CD4-positive, alpha-beta T cell treated with Interleukin-6 at 100 ng/mL for 8 hours (primary cell): ENCODE measurements around the gene PYGO1.
"Not testable (repeated sequence)": the region's sequence is repeated elsewhere in the genome, so short reads cannot be mapped to it uniquely, and the experiment has no call there.

ENCODE experiments used
- DNase-seq: peaks from one replicate; pipeline ENCODE4 v3.0.0-alpha.2; 2020; ENCODE audit warnings: mixed read lengths, low spot score

The PYGO1 gene

DNA sequence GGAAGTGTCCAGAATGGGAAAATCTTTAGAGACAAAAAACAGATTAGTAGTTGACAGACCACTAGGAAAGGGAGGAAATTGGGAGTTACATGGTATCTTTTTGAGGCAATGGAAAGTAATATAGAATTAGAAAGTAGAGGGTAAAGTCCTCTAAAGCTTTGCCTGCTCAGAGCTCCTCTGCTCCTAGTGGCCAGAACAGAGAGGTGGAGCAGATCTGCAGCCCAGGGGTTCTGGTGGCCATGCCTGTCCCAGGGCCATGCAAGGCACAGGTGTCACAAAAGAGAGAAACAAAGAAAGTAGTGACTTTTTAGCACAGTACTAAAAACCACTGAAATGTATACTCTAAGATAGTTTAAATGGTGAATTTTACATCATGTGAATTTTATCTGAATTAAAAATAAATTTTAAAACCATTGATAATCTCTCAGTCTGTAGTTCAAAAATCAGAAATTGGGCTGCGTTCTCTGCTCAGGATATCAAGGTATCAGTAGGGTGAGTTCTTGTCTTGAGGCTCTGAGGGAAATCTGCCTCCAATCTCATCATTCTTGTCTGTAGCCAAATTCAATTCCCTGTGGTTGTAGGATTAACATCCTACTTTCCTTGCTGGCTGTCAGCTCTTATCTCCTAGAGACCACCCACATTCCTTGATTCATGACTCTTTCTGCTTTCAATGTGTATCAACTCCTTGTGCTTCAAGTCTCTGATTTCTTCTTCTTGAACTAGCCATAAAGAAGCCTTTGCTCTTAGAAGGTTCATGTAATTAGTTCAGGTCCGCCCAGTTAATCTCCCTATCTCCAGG lies 23.6 kb downstream of the PYGO1 start:
- no peak for DNase-seq

DNA sequence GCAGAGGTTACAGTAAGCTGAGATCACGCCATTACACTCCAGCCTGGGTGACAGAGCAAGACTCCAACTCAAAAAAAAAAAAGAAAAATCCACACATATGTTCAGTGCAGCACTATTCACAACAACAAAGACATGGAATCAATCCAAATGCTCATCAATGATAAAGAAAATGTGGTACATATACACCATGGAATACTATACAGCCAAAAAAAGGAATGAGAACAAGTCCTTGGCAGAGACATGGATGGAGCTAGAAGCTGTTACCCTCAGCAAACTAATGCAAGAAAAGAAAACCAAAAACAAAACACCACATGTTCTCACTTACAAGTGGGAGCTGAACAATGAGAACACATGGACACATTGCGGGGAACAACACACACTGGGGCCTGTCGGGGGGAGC lies 25.5 kb downstream of the PYGO1 start:
- no peak for DNase-seq

DNA sequence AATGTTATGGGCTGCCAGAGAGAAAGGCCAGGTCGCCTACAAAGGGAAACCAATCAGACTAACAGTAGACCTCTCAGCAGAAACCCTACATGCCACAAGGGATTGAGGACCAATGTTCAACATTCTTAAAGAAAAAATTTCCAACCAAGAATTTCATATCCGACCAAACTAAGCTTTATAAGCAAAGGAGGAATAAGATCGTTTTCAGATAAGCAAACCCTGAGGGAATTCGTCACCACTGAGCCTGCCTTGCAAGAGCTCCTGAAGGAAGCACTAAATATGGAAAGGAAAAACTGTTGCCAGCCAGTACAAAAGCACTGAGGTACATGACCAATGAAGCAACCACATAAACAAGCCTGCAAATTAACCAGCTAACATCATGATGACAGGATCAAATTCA lies 33.1 kb downstream of the PYGO1 start:
- no peak for DNase-seq

DNA sequence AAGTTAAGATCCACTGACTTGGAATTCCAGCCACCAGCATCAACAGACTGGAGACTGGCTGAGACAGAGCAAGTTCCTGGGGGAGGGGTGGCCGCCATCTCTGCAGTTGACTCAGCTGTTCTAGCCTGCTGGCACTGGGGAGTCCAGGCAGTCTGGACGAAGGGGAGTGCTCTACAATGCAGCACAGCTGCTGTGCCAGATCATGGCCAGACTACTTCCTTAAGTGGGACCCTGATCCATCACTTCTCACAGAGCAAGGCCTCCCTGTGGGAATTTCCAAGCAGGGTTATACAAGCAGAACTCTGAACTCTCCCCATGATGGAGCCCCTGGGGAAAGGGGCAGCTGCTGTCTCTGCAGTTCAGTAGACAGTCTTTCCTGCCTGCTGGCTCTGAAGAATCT lies 35.2 kb downstream of the PYGO1 start:
- DNase-seq, result no peak

DNA sequence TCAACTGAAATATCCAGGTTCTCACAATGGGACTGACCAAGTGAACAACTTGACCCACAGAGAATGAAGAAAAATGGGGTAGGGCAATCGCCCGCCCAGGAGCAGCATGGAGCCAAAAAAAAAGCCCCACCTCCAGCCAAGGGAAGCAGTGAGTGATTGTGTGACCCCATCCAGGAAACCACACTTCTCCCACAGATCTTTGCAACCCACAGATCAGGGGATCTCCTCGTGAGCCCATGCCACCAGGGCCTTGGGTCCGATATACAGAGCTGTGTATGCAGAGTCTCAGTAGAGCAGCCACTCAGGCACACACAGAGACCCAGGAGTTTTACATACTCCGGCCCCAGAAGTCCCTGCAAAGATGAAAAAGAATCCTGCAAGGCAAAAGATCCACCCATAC lies 35.7 kb downstream of the PYGO1 start:
- DNase-seq, result no peak

DNA sequence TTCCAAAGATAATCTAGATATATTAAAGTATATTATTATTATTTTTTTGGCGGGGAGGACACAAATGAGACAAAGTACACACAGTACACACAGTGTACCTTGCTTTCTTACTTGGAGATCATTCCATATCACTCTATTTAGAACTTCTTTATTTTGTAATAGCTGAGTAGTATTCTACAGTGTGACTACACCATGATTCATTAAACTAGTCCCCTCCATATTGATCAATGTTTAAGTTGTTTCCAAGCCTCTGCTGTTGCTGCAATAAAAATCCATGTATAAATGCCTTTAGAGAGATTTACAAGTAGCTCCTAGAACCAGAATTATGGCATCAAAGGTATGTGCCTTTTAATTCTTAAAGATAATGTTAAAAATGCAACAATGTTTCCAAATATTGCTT lies 38.8 kb downstream of the PYGO1 start:
- DNase-seq, result no peak

DNA sequence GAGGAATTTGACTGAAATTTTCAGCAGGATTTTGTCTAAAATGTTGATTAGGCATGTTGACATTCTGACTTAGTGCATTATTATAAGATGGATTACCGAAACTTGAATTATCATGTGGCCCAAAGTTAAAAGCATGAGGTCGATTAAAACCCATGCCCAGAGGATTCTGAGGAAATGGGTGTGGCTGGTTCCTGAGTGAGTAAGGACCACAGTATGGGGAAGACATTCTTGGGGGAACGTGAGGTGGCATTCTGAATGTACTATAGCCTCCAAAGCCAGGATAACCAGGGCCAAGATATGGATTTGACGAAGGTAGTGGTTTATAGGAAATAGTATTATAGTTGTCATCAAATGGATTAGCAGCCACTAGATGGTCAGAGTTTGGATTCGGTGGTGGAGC lies 41.4 kb downstream of the PYGO1 start:
- DNase-seq, result no peak

DNA sequence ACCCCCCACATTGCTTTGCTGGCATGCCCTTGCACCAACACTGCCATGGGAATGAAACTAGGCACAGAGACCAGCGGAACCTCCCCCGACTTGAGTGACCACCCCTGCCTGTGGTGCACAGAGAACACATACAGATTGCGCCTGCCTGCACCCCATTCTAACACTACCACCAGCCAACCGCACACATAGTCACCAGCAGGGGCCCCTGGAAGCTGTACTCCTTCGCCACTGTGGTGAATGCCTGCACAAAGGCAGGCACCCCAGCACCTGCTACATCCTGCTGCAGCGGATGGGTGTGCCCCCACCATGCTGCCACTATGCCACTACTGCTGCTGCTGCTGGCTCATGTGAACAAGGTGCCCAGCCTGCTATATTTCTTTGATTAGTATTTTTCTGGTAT lies 52.7 kb downstream of the PYGO1 start:
- DNase-seq, result no peak

DNA sequence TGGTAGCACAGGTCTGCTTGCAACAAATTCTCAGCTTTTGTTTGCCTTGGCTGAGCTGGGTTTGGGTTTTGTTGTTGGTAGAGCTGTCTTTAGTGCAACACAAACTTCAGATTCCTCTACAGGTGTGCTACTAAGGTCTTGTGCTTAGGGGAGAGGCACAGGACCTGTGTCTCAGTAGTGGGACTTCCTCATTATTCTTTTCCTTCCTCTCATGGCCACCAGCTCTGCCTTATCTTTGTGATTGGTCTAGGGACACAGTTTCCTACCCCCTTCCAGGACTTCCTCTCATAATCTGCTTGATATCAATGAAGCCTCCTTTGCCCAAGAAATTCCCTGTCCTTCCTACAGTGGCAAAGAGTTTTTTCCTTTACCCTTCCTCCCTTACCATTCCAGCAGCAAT lies 55.2 kb downstream of the PYGO1 start:
- no peak for DNase-seq

DNA sequence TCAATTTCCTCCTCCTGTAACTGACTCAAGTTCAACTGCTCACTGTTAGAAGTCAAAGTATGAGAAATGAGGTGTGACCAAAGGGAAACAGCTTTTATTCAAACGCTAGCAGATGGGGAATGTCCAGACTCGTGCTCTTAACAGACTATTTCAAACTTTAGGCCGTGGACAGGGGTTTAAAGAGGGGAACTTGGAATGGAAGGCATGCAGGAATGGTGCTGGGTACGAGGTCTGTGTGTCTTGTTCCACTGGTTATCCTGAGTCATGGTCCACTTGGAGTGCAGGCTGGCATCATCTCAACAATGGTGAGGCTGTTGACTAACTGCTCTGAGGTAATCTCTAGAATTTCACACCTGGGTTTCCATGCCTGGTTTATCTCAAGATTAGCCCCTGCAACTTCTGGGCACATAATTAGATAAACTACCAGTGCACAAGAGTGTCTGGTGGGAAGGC lies 57.3 kb downstream of the PYGO1 start:
- no peak for DNase-seq

DNA sequence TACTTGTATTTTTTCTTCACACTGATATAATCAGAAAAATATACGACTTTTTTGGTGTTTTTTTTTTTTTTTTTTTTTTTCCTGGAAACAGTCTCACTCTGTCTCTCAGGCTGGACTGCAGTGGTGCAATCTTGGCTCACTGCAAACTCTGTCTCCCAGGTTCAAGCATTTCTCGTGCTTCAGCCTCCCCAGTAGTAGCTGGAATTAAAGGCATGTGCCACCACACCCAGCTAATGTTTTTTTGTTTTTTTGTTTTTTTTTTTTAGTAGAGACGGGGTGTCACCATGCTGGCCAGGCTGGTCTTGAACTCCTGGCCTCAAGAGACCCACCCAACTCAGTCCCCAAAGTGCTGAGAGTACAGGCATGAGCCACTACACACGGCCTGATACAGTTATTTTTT lies 59.3 kb downstream of the PYGO1 start:
- DNase-seq, result no peak

DNA sequence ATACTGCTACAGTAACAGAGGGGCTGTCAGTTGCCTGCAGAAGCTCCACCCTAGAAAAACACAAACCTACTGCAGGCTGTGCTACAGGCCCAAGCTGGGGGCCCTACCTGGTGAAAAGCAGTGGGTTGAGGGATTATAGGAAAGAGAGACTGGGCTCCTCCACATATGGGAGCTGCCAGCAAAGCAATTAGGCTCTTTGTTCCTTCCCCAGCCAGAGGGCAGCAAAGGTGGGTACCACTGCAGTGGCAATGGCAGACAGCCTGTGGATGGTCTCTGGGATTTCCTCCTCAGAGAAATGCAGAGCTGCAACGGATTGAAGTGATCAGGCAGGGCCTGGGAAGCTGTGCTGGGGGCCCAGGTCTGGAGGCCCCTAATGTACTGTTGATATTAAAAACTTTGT lies 61.0 kb downstream of the PYGO1 start:
- no peak for DNase-seq

DNA sequence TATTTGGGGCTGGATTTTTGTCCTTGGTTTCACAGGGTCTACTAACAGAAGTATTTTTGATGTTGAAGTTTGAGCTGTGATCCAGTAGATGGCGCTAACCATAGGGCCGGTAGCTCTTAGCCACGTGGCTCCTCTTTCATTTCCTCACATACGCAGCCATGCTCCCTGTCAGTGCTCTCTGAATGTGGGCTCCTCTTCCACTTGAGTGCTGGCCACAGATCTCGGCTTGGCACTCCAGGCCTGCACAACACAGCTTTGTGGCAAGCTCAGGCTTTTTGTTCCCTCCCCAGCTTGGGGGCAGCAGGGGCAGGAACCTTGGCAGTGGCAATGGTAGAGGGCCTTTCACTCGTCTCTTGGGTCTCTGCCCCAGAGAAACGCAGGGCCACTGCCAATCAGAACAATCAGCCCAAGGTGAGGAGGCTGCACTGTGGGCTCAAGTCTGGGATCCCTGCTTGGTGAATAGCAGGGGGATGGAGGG lies 61.5 kb downstream of the PYGO1 start:
- no peak for DNase-seq

DNA sequence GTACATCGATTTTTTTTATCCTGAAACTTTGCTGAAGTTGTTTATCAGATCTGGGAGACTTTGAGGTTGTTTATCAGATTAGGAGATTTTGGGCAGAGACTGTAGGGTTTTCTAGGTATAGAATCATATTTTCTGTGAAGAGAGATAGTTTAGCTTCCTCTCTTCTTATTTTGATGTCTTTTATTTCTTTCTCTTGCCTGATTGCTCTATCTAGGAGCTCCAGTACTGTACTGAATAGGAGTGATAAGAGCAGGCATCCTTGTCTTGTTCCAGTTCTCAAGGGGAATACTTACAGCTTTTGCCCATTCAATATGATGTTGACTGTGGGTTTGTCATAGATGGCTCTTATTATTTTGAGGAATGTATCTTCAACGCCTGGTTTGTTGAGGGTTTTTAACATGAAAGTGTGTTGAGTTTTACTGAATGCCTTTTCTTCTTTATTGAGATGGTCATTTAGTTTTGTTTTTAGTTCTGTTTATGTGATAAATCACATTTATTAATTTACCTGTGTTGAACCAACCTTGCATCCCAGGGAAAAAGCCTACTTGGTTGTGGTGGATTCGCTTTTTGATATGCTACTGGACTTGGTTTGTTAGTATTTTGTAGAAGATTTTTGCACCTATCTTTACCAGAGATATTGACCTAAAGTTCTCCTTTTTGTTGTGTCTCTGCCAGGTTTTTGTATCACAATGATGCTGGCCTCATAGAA lies 65.2 kb downstream of the PYGO1 start:
- DNase-seq, result no peak

DNA sequence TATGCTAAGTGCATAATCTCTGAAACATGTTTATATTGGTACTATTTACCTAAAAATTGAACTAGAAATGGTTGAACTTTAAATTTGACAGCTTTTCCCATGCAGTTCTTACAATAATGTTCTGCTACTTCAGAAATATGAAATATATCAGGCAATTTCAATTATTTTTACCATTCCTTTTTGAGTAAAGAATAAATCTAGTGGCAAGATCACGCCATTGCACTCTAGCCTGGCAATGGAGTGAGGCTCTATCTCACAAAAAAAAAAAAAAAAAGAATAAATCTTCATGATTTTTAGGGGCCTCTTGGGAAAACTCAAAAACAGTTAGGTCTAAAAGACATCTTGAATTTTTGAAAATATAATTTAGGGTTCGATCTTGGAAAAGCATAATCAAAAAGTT lies 69.5 kb downstream of the PYGO1 start:
- DNase-seq, result no peak

DNA sequence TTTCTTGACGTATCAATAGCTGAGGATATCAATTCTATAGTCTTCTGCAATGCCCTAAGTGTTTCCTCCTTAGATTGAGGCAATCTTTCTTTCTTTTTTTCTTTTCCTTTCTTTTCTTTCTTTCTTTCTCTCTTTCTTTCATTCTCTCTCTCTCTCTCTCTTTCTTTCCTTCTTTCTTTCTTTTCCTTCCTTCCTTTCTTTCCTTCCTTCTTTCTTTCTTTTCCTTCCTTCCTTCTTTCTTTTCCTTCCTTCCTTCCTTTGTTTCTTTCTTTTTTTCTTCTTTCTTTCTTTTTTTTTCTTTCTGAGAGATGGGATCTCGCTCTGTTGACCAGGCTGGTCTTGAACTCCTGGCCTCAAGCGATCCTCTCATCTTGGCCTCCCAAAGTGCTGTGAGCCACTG lies 70.1 kb downstream of the PYGO1 start:
- DNase-seq, result no peak

DNA sequence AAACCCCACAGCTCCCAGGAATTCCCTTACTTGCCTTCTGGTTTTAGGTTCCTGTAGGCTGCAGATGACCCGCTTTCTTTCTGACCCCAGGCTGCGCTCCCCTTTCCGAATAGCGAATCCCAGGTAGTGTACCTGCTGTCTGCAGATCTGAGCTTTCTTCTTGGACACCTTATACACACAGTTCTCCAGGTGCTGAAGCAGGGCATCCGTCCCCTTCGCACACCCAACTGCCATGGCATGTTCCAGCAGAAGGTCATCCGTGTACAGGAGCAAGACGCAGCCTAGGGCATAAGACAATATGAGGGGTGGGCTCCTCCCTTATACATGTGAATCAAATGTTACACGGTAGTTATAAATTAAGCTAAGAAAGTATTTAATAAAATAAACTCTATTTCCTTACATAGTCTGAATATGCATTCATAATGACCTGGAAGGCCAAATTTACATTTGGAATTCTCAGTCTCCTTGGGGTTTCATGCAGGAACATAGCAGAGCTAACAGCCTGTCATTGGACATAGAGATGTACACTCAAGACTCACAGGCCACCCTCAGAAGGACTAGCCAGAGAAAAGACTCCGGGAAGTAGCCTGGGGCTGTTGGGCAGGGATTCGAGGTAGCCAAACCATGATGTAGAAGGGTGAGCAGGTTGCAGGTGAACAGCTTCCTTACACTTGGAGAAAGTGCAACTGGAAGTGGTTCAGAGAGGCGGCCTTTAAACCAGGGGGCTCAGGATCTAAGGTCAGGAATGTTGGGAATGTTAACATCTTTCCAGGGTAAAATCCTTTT lies 72.0 kb downstream of the PYGO1 start:
- DNase-seq, result no peak

DNA sequence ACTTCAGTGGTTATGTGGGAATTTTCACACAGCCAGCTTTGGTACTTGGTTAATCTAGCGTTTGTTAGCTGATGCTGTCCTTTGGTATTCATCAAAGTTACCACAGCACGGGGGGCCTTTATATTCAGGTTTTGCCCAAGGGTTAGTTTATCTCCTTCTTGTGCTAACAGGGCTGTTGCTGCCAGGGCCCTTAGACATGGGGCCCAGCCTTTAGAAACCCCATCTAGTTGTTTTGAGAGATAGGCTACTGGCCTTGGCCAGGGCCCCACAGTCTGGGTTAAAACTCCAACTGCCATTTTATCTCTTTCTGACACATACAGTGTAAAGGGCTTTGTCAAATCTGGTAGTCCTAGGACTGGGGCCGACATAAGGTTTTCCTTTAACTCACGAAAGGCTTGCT lies 72.7 kb downstream of the PYGO1 start:
- DNase-seq, result no peak

DNA sequence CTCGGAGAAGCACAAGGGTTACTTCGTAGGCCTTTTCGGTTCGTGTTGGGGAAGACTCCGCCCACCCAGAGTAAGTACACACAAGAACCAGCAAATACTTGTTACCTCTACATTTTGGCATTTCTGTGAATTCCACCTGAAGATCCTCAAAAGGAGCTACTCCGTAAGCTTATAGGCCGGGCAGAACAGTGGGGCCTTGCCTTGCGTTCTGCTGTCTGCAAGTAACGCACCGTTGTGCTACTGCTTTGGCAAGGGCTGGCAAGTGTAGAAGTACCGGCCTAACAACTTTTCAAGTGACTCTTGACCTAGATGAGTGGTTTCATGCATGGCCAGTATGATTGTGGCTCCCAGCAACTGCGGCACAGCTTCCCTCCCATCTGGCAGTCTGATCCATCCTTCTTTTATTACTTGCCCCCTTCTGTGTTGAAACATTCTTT lies 73.7 kb downstream of the PYGO1 start:
- no peak for DNase-seq

DNA sequence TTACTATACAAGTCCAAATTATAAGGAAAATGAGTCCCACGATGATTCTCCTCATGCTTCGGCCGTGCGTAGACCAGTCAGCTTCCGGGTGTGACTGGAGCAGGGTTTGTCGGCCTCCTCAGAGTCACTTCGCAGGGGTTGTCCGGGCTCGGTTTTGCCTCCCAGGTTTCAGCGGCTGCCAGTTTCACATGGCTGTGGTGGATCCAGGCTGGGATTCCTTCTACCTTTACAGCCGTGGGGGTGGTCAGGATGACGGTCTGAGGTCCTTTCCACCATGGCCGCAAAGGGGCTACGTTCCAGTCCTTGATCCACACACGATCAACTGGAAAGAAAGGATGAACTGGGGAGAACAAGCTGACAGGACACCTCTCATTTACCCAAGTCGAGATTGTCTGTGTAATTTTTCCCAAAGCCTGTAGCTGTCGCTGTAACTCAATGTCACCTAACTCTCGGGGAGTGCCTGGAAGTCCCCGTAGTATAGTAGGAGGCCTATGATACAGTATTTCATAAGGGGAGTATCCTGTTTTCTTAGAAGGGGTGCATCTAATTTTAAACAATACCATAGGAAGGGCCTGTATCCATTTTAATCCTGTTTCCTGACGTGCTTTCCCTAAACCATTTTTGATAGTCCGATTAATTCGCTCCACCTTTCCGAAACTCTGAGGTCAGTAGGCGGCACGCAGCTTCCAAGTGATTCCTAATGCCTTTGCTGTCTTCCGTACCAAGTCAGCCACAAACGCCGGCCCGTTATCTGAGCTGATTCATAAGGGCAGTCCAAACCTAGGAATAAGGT lies 74.3 kb downstream of the PYGO1 start:
- not testable (repeated sequence) for DNase-seq

DNA sequence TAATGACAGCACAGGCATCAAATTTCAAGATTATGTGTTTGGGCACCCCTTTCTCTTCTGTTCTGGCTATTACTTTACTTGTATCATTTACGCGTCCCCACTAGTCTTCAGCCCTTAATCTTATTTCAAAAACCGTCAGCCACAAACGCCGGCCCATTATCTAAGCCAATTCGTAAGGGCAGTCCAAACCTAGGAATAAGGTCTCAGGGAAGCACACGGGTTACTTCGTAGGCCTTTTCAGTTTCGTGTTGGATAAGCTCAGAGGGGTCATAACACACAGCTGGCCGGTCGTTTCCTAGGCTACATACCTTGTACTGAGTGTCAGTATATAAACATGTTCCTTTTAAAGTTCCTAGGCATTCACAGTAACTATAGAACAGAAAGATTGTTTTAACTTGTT lies 75.0 kb downstream of the PYGO1 start:
- no peak for DNase-seq

DNA sequence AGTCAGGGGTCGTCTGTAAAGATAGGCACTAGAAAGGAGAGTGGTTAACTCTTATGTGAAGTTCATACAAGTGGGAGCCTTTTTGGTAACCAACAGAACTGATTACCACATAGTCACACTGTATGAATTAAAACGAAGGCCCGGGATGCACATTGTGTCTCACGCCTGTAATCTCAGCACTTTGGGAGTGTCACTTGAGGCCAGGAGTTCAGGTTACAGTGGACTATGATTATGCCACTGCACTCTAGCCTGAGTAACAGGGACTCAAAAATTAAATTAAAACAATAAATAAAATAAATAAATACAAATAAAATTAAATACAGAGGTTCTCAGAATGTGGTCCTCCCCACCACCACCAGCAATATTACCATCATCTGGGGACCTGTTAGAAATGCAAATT lies 80.6 kb downstream of the PYGO1 start:
- no peak for DNase-seq
